Adipocyte (in vitro differentiated cells): ENCODE data around the gene LYRM9.

Experiments used
- DNase-seq: peaks from one replicate; pipeline ENCODE4 v3.0.0-alpha.2; 2015; ENCODE audit warnings: low read depth
- H3K27me3 ChIP-seq: replicated peaks from 2 replicates; pipeline ENCODE4 v1.7.0; 2013; ENCODE audit warnings: mild to moderate bottlenecking, low read length, moderate library complexity; ENCODE audit not compliant: control insufficient read depth, insufficient read depth
- H3K36me3 ChIP-seq: 2 replicates; pipeline ENCODE4 v1.7.0; 2013; ENCODE audit warnings: low read length, mild to moderate bottlenecking, moderate library complexity; ENCODE audit not compliant: control insufficient read depth, insufficient read depth, severe bottlenecking
- H3K4me1 ChIP-seq: 2 replicates; pipeline ENCODE4 v1.7.0; 2013; ENCODE audit warnings: mild to moderate bottlenecking, low read length, moderate library complexity; ENCODE audit not compliant: control insufficient read depth, insufficient read depth
- H3K4me3 ChIP-seq: 2 replicates; pipeline ENCODE4 v1.7.0; 2013; ENCODE audit warnings: mild to moderate bottlenecking, low read length, moderate library complexity
- H3K9ac ChIP-seq: 2 replicates; pipeline ENCODE4 v1.7.0; 2013; ENCODE audit warnings: mild to moderate bottlenecking, low read length, moderate library complexity
- H3K9me3 ChIP-seq: 2 replicates; pipeline ENCODE4 v1.7.0; 2013; ENCODE audit warnings: mild to moderate bottlenecking, low read length, moderate library complexity; ENCODE audit not compliant: control insufficient read depth

The LYRM9 gene

DNA sequence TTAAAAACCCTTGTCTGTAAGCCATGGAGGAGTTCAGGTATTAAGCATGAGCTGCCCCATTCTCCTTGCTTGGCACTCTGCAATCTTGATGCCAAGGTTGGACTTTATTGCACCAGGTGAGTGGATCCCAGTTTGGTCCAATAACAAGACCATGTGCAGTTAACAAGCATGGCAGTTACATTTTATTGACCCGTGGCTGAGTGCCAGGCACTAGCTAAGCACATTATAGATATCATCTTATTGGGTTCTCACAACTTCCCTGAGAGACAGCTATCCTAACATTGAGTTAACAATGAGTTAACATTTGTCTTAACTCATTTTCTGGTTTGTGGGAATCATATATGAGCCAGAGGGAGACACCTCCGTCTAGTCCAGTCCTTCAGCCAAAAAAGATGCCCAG, 21.8 kb downstream of the LYRM9 start:
- Histone ChIP-seq H3K27me3 (peaks cover 5% of the 10 kb centered on the region), H3K9me3 (no peaks in the 10 kb centered on the region), H3K4me3 (no peak overlapping the region), H3K9ac (no peak overlapping the region), H3K36me3 (no peaks in the 10 kb centered on the region), H3K4me1 (no peaks in the 10 kb centered on the region)
- DNase-seq, result no peak

- no peak for DNase-seq
- no peaks in the 10 kb centered on the region for H3K4me1 ChIP-seq
- H3K9me3 ChIP-seq, result no peaks in the 10 kb centered on the region
- H3K4me3 ChIP-seq, result no peak overlapping the region
- H3K27me3 ChIP-seq, result peaks cover 5% of the 10 kb centered on the region
- no peaks in the 10 kb centered on the region for H3K36me3 ChIP-seq
- no peak overlapping the region for H3K9ac ChIP-seq
Measured at GRCh38 chr17:27870345-27870744, 22.8 kb downstream of the LYRM9 start.

GRCh38 chr17:27868565-27868964, 24.6 kb downstream of the LYRM9 start:
- H3K9me3 ChIP-seq, result no peaks in the 10 kb centered on the region
- no peak overlapping the region for H3K9ac ChIP-seq
- no peak for DNase-seq
- no peaks in the 10 kb centered on the region for H3K36me3 ChIP-seq
- H3K27me3 ChIP-seq, result peaks cover 5% of the 10 kb centered on the region
- no peak overlapping the region for H3K4me3 ChIP-seq
- H3K4me1 ChIP-seq, result no peaks in the 10 kb centered on the region

- Histone ChIP-seq H3K9ac (no peak overlapping the region), H3K4me1 (no peaks in the 10 kb centered on the region), H3K4me3 (no peak overlapping the region), H3K27me3 (peaks cover 23% of the 10 kb centered on the region), H3K9me3 (no peaks in the 10 kb centered on the region), H3K36me3 (no peaks in the 10 kb centered on the region)
- no peak for DNase-seq
Measured at GRCh38 chr17:27862840-27863239, 30.3 kb downstream of the LYRM9 start.

DNA sequence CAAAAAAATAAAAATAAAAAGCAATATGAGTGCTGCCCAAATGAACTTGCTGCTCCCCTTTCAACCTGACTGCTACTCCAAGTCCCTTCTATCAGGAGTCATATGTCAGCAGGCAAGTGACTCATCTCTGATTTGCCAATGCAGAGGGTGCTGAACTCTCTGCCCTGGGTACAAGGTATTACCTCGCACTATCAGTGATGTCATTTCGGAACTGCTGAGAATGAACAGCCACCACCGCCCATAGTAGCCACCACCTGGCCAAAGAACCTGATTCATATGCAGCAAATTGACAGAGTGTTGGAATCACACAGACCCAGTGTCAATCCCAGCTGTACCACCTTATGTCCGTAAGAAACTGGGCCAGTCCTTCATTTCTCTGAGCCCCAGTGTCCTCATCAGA, 31.2 kb downstream of the LYRM9 start:
- Histone ChIP-seq H3K36me3 (no peaks in the 10 kb centered on the region), H3K9ac (no peak overlapping the region), H3K4me1 (no peaks in the 10 kb centered on the region), H3K27me3 (peaks cover 23% of the 10 kb centered on the region), H3K4me3 (no peak overlapping the region), H3K9me3 (no peaks in the 10 kb centered on the region)
- DNase-seq, result no peak

DNA sequence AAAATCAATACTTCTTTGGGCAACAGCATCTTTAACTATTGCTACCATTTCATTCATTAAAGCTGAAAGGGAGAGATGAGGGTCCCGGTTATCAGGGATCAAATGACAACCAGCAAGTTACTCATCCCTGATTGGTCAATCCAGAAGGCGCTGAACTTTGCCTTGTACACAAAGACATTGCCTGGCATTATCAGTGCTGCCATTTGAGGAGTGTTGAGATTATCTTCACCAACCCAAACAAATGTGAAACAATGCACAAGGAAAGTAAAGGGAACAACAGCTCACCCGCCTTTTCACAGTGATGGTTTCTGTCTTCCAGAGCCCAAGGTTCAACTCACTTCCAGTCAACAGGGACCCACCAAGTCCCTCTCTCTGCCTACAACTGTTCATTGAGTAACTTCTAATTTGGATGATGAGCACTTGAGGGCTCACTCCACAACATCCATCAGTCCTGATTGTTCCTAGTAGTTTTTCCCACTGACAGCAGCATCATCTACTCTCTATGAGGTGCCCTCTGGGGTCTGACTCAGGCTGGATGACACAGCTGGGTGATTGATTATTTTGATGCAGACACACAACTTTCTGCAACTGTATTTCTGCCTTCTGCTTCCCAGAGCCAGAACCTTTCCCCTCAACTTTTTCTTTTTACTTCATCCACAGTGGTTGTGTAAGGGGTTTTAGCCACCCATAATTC, 32.0 kb downstream of the LYRM9 start:
- no peaks in the 10 kb centered on the region for H3K9me3 ChIP-seq
- no peak overlapping the region for H3K4me3 ChIP-seq
- no peak overlapping the region for H3K9ac ChIP-seq
- H3K27me3 ChIP-seq, result peaks cover 19% of the 10 kb centered on the region
- no peak for DNase-seq
- H3K36me3 ChIP-seq, result no peaks in the 10 kb centered on the region
- H3K4me1 ChIP-seq, result no peaks in the 10 kb centered on the region

GRCh38 chr17:27858621-27859305, 34.4 kb downstream of the LYRM9 start:
- H3K27me3 ChIP-seq, result peaks cover 19% of the 10 kb centered on the region
- no peak overlapping the region for H3K4me3 ChIP-seq
- no peaks in the 10 kb centered on the region for H3K4me1 ChIP-seq
- DNase-seq, result no peak
- no peaks in the 10 kb centered on the region for H3K9me3 ChIP-seq
- no peaks in the 10 kb centered on the region for H3K36me3 ChIP-seq
- H3K9ac ChIP-seq, result no peak overlapping the region

- Histone ChIP-seq H3K9me3 (no peaks in the 10 kb centered on the region), H3K27me3 (peaks cover 28% of the 10 kb centered on the region), H3K4me3 (no peak overlapping the region), H3K9ac (no peak overlapping the region), H3K4me1 (peaks cover 4% of the 10 kb centered on the region), H3K36me3 (no peaks in the 10 kb centered on the region)
- no peak for DNase-seq
Measured at GRCh38 chr17:27856676-27857432, 36.3 kb downstream of the LYRM9 start.

DNA sequence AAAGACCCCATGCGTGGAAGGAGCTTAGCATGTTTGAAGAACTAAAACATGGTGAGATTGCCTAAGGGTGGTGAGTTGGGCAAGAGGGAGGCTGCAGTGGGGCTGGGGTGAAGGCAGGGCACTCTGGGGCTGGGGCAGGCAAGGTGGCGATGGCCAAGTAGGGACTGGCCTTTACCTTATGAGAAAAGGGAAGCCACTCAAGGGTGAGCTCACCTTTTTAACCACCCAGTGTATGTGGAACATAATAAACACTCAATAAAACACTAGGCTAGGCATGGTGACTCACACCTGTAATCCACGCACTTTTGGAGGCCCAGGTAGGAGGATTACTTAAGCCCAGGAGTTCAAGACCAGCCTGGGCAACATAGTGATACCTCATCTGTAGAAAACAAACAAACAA, 37.7 kb downstream of the LYRM9 start:
- no peak for DNase-seq
- H3K27me3 ChIP-seq, result peaks cover 31% of the 10 kb centered on the region
- peaks cover 4% of the 10 kb centered on the region for H3K4me1 ChIP-seq

GRCh38 chr17:27854163-27854562, 39.0 kb downstream of the LYRM9 start:
- no peak overlapping the region for H3K4me3 ChIP-seq
- H3K9me3 ChIP-seq, result no peaks in the 10 kb centered on the region
- peaks cover 4% of the 10 kb centered on the region for H3K4me1 ChIP-seq
- no peaks in the 10 kb centered on the region for H3K36me3 ChIP-seq
- DNase-seq, result no peak
- H3K27me3 ChIP-seq, result peaks cover 21% of the 10 kb centered on the region
- no peak overlapping the region for H3K9ac ChIP-seq

More for the DNA sequence above, 37.7 kb downstream of the LYRM9 start:
- Histone ChIP-seq H3K4me3 (no peak overlapping the region), H3K36me3 (no peaks in the 10 kb centered on the region), H3K9ac (no peak overlapping the region), H3K9me3 (no peaks in the 10 kb centered on the region)

DNA sequence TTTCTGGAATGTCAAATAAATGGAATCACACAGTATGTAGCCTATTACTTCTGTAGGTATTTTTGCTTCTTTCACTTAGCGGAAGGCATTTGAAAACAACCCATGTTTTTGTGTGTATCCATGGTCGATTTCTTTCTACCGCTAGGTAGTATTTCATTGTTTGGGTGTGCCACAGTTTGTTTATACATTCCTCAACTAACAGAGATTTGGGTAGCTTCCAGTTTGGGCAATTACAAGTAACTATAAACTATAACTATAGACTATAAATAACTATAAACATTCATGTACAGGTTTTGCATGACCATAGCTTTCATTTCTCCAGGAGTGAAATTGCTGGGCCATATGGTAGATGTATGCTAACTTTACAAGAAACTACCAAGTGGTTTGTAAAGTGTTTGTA, 40.1 kb downstream of the LYRM9 start:
- no peak for DNase-seq
- peaks cover 4% of the 10 kb centered on the region for H3K4me1 ChIP-seq
- H3K27me3 ChIP-seq, result peaks cover 18% of the 10 kb centered on the region
- no peak overlapping the region for H3K4me3 ChIP-seq
- H3K9ac ChIP-seq, result no peak overlapping the region
- H3K36me3 ChIP-seq, result no peaks in the 10 kb centered on the region
- H3K9me3 ChIP-seq, result no peaks in the 10 kb centered on the region
